Gastrocnemius medialis (tissue), 4 donors: ENCODE data around the gene NXN. TPM values are rescaled to one million over a fixed set of nuclear protein-coding genes. Genes with fewer than 3 reads are reported as not detected.
"Not testable (repeated sequence)": the region's sequence is repeated elsewhere in the genome, so short reads cannot be mapped to it uniquely, and the experiment has no call there.

Source experiments
- ATAC-seq, 2 donors: fragments of 150-250 bp; one replicate each; pipeline ENCODE4 v1.9.1; 2016
- DNase-seq, 2 donors: peaks; one replicate each; pipeline ENCODE4 v3.0.0-alpha.2; 2019
- H3K27ac ChIP-seq, 4 donors: fragments of 200-600 bp; sonication (generic); 1 replicate in 1 of 4; 2 replicates in 3 of 4; pipeline ENCODE4 v1.5.1; 2016 to 2018; ENCODE audit warnings: mild to moderate bottlenecking in 2 of 4, moderate library complexity in 1 of 4
- H3K27me3 ChIP-seq, 3 donors: fragments of 200-600 bp; sonication (generic) in 2 of 3; 1 replicate in 1 of 3; 2 replicates in 2 of 3; pipeline versions ENCODE4 v1.5.1 to v1.6.0; 2016 to 2019; ENCODE audit warnings: mild to moderate bottlenecking in 1 of 3, moderate library complexity in 1 of 3
- H3K36me3 ChIP-seq, 2 donors: fragments of 200-600 bp; sonication (generic) in 1 of 2; one replicate each; pipeline ENCODE4 v1.5.1; 2017 to 2018
- H3K4me1 ChIP-seq, 2 donors: fragments of 200-600 bp; sonication (generic) in 1 of 2; one replicate each; pipeline ENCODE4 v1.5.1; 2016 to 2017; ENCODE audit warnings: mild to moderate bottlenecking in 2 of 2
- H3K4me3 ChIP-seq, 4 donors: fragments of 200-600 bp; sonication (generic) in 3 of 4; 1 replicate in 1 of 4; 2 replicates in 3 of 4; pipeline ENCODE4 v1.5.1; 2016 to 2019; ENCODE audit warnings: mild to moderate bottlenecking in 2 of 4
- H3K9me3 ChIP-seq, 3 donors: fragments of 200-600 bp; sonication (generic) in 2 of 3; 1 replicate in 1 of 3; 2 replicates in 2 of 3; pipeline ENCODE4 v1.5.1; 2016 to 2019
- CTCF ChIP-seq, 5 experiments: fragments of 450-650 bp in 3 of 5; fragments of 200-600 bp in 2 of 5; sonication (generic) in 2 of 5; IDR thresholded peaks in 4 of 5; conservative IDR thresholded peaks in 1 of 5; 1 replicate in 4 of 5; 2 replicates in 1 of 5; pipeline ENCODE4 v1.5.1; 2016 to 2019; ENCODE audit warnings: antibody characterized with exemption in 5 of 5, mild to moderate bottlenecking in 3 of 5, moderate library complexity in 3 of 5
- POLR2A ChIP-seq, 2 donors: fragments of 450-650 bp; IDR thresholded peaks; one replicate each; pipeline ENCODE4 v1.6.1; 2017; ENCODE audit warnings: antibody characterized with exemption in 2 of 2, mild to moderate bottlenecking in 2 of 2, moderate library complexity in 2 of 2
- in situ Hi-C, 4 donors: fragments of 200-750 bp; cut with MboI; loops; one replicate each; pipeline versions ENCODE4 v1.15.0 to v1.8.0; 2017; ENCODE audit warnings: low sequenced_read_pairs in 4 of 4
- intact Hi-C: fragments of 100-400 bp; cut with DNase I; formaldehyde crosslinking; loops from one replicate; pipeline ENCODE4 v1.15.1; 2023; ENCODE audit warnings: low total_unique reads
- total RNA-seq, 4 donors: library from RNA; depleted of rRNA; stranded (reverse); fragments of >200 nt; gene quantifications; one replicate each; pipeline versions ENCODE4 v1.1.0 to v1.2.3, GENCODE V29; 2016

The NXN gene
- total RNA-seq, 4 donors from 2014 or later, result 55.6 to 86.4 (median 62.7) TPM

- intact Hi-C loops, result no loop called here
- TF ChIP-seq CTCF (IDR thresholded peaks at IDR 0.05 in 4 of 5, conservative IDR thresholded peaks at IDR 0.05 in 1 of 5), result no peak
- TF ChIP-seq POLR2A (IDR thresholded peaks at IDR 0.05), result no peak
- in situ Hi-C loops, result loop anchor here in 3 of 4 donors (5.0 kb wide), 1 partner anchor 190 kb away; no protein-coding TSS in a partner anchor
- Histone ChIP-seq H3K9me3 (no peaks in the 10 kb centered on the region), H3K27me3 (no peaks in the 10 kb centered on the region), H3K36me3 (peaks cover 0 to 41% of the 10 kb centered on the region in 2 donors), H3K27ac (no peak overlapping the region), H3K4me3 (no peak overlapping the region), H3K4me1 (peaks cover 14 to 16% of the 10 kb centered on the region in 2 donors)
- no peak for ATAC-seq
- peak in 1 of 2 donors; percentile 9 for DNase-seq
These were observed 187.3 kb downstream of the NXN start for GRCh38 chr17:792277-792676.

GRCh38 chr17:791829-792228 lies 187.7 kb downstream of the NXN start:
- Histone ChIP-seq H3K9me3 (no peaks in the 10 kb centered on the region), H3K36me3 (peaks cover 0 to 41% of the 10 kb centered on the region in 2 donors), H3K27ac (no peak overlapping the region), H3K4me3 (no peak overlapping the region), H3K4me1 (peaks cover 14 to 16% of the 10 kb centered on the region in 2 donors), H3K27me3 (no peaks in the 10 kb centered on the region)
- ATAC-seq (no peak), DNase-seq (peak in 1 of 2 donors; percentile 11)
- in situ Hi-C loops, result loop anchor here in 3 of 4 donors (5.0 kb wide), 1 partner anchor 190 kb away; no protein-coding TSS in a partner anchor
- TF ChIP-seq POLR2A (IDR thresholded peaks at IDR 0.05) (no peak), CTCF (IDR thresholded peaks at IDR 0.05 in 4 of 5, conservative IDR thresholded peaks at IDR 0.05 in 1 of 5) (no peak)
- intact Hi-C loops, result no loop called here

- H3K9me3 ChIP-seq, H3K4me3 ChIP-seq, ATAC-seq, H3K27ac ChIP-seq, intact Hi-C loops, H3K27me3 ChIP-seq: not testable (repeated sequence)
- H3K36me3 ChIP-seq, result peaks cover 0 to 46% of the 10 kb centered on the region in 2 donors
- peaks cover 14 to 16% of the 10 kb centered on the region in 2 donors for H3K4me1 ChIP-seq
- in situ Hi-C loops, result loop anchor here in 3 of 4 donors (5.0 kb wide), 1 partner anchor 191 kb away; no protein-coding TSS in a partner anchor
- DNase-seq, result peak in 1 of 2 donors; percentile 10
These were observed 188.7 kb downstream of the NXN start for GRCh38 chr17:790874-791247.

GRCh38 chr17:789931-790873 lies 189.4 kb downstream of the NXN start:
- H3K4me1 ChIP-seq, ATAC-seq, H3K27ac ChIP-seq, H3K27me3 ChIP-seq, intact Hi-C loops, H3K9me3 ChIP-seq, H3K4me3 ChIP-seq: not testable (repeated sequence)
- peaks cover 0 to 46% of the 10 kb centered on the region in 2 donors for H3K36me3 ChIP-seq
- in situ Hi-C loops, result loop anchor here (5.0 kb wide), 1 partner anchor 192 kb away; no protein-coding TSS in a partner anchor
- peak in 1 of 2 donors; percentile 16 for DNase-seq

- DNase-seq (peak in 1 of 2 donors; percentile 6), ATAC-seq (no peak)
- TF ChIP-seq POLR2A (IDR thresholded peaks at IDR 0.05) (no peak), CTCF (IDR thresholded peaks at IDR 0.05 in 4 of 5, conservative IDR thresholded peaks at IDR 0.05 in 1 of 5) (no peak)
- Histone ChIP-seq H3K27ac (no peak overlapping the region), H3K27me3 (no peaks in the 10 kb centered on the region), H3K36me3 (peaks cover 0 to 54% of the 10 kb centered on the region in 2 donors), H3K4me1 (peaks cover 2% of the 10 kb centered on the region in 2 donors), H3K4me3 (no peak overlapping the region), H3K9me3 (no peaks in the 10 kb centered on the region)
- in situ Hi-C loops, result loop anchor here in 1 of 4 donors (5.0 kb wide), 1 partner anchor 193 kb away; no protein-coding TSS in a partner anchor
- intact Hi-C loops, result no loop called here
These were observed 190.3 kb downstream of the NXN start for GRCh38 chr17:789160-789840.
